Caco-2 (cell line): ENCODE data around the gene ROS1. TPM values are rescaled to one million over a fixed set of nuclear protein-coding genes. Genes with fewer than 3 reads are reported as not detected.

Experiments used
- BruUV-seq: library from RNA; stranded (reverse); fragments of 400-500 nt; replicated peaks from 2 replicates; lab custom pipeline; 2021; lab: Mats Ljungman, UMichigan
- CTCF ChIA-PET: fragments of 300-600 bp; sonication (Branson Sonifier 250); formaldehyde crosslinking; loops from one replicate; lab custom pipeline; 2022; ENCODE audit warnings: antibody characterized with exemption; lab: Charles Lee
- POLR2A ChIA-PET: fragments of 300-600 bp; sonication (Branson Sonifier 250); formaldehyde crosslinking; loops from one replicate; lab custom pipeline; 2022; ENCODE audit warnings: antibody characterized with exemption; lab: Charles Lee
- DNase-seq, 2 experiments: peaks; one replicate each; pipeline versions ENCODE4 v3.0.0 to v3.0.0-alpha.2; 2020 to 2022
- H3K27me3 ChIP-seq: replicated peaks from 2 replicates; pipeline ENCODE4 v1.6.0; 2011; ENCODE audit warnings: low read length; ENCODE audit not compliant: control insufficient read depth, insufficient read depth
- H3K36me3 ChIP-seq: 2 replicates; pipeline ENCODE4 v1.5.1; 2011; ENCODE audit warnings: low read length; ENCODE audit not compliant: control insufficient read depth, insufficient read depth
- H3K4me1 ChIP-seq: fragments of 250-450 bp; sonication (Bioruptor Pico); 2 replicates; pipeline ENCODE4 v1.5.1; 2020; ENCODE audit warnings: mild to moderate bottlenecking
- H3K4me3 ChIP-seq: 2 replicates; pipeline ENCODE4 v1.5.1; 2011; ENCODE audit warnings: low read depth, mild to moderate bottlenecking, control low read depth, low read length
- H3K9me3 ChIP-seq: fragments of 250-450 bp; sonication (Bioruptor Pico); 2 replicates; pipeline ENCODE4 v1.5.1; 2020; ENCODE audit warnings: mild to moderate bottlenecking, moderate library complexity
- H3K27ac Mint-ChIP-seq: one replicate; pipeline ENCODE4 v1.8.0; 2022; ENCODE audit warnings: mixed read lengths; ENCODE audit not compliant: unreplicated experiment
- H3K27me3 Mint-ChIP-seq: one replicate; pipeline ENCODE4 v1.8.0; 2022; ENCODE audit warnings: mixed read lengths; ENCODE audit not compliant: insufficient read depth, unreplicated experiment
- H3K36me3 Mint-ChIP-seq: one replicate; pipeline ENCODE4 v1.8.0; 2022; ENCODE audit warnings: mild to moderate bottlenecking, mixed read lengths; ENCODE audit not compliant: insufficient read depth, unreplicated experiment
- H3K4me1 Mint-ChIP-seq: one replicate; pipeline ENCODE4 v1.8.0; 2022; ENCODE audit warnings: low read depth, mixed read lengths; ENCODE audit not compliant: unreplicated experiment
- H3K4me3 Mint-ChIP-seq: one replicate; pipeline ENCODE4 v1.8.0; 2022; ENCODE audit warnings: mild to moderate bottlenecking, moderate library complexity, mixed read lengths; ENCODE audit not compliant: unreplicated experiment
- H3K9me3 Mint-ChIP-seq: one replicate; pipeline ENCODE4 v1.8.0; 2022; ENCODE audit warnings: mixed read lengths; ENCODE audit not compliant: unreplicated experiment
- CTCF ChIP-seq, 2 experiments: fragments of 200-600 bp in 1 of 2; IDR thresholded peaks; 1 replicate in 1 of 2; 2 replicates in 1 of 2; pipeline versions ENCODE4 v1.5.1 to v1.8.0; 2011 to 2022; ENCODE audit warnings: antibody characterized with exemption in 1 of 2, control low read depth in 1 of 2, inconsistent platforms in 1 of 2, low read depth in 1 of 2, low read length in 1 of 2, mild to moderate bottlenecking in 1 of 2, moderate library complexity in 1 of 2; ENCODE audit not compliant: insufficient read depth in 1 of 2, severe bottlenecking in 1 of 2, unreplicated experiment in 1 of 2
- intact Hi-C: fragments of 100-400 bp; cut with micrococcal nuclease; formaldehyde crosslinking; loops from one replicate; pipeline ENCODE4 v1.10.0; 2022; ENCODE audit not compliant: unreplicated experiment
- total RNA-seq: library from RNA; stranded (reverse); gene quantifications from 2 replicates; pipeline ENCODE4 v1.2.3, GENCODE V29; 2022

The ROS1 gene
- total RNA-seq, 1 experiment from 2014 or later, result 0.16 TPM

GRCh38 chr6:117459204-117459944, 33.6 kb upstream of the ROS1 start:
- no peak overlapping the region for H3K27ac Mint-ChIP-seq
- BruUV-seq, result no TSS peak
- Histone ChIP-seq H3K27me3 (no peaks in the 10 kb centered on the region), H3K4me3 (no peak overlapping the region), H3K36me3 (no peaks in the 10 kb centered on the region), H3K9me3 (no peaks in the 10 kb centered on the region), H3K4me1 (peaks cover 7% of the 10 kb centered on the region; the same call in 1 of the 2 replicates)
- intact Hi-C loops, result no loop called here
- H3K9me3 Mint-ChIP-seq, result no peaks in the 10 kb centered on the region
- ChIA-PET CTCF (no interaction called here), POLR2A (no interaction called here)
- peaks cover 6% of the 10 kb centered on the region for H3K36me3 Mint-ChIP-seq
- no peaks in the 10 kb centered on the region for H3K27me3 Mint-ChIP-seq
- TF ChIP-seq CTCF (IDR thresholded peaks at IDR 0.05; ENCODE audit: insufficient read depth in 1 of 2, low read depth in 1 of 2, low read length in 1 of 2, severe bottlenecking in 1 of 2, unreplicated experiment in 1 of 2), result no peak
- no peak overlapping the region for H3K4me3 Mint-ChIP-seq
- DNase-seq, result no peak
- H3K4me1 Mint-ChIP-seq, result peaks cover 20% of the 10 kb centered on the region

- Mint-ChIP-seq H3K27ac (no peak overlapping the region), H3K9me3 (no peaks in the 10 kb centered on the region)
- POLR2A ChIA-PET, result no interaction called here
Measured at GRCh38 chr6:117456998-117457397, 31.3 kb upstream of the ROS1 start.

GRCh38 chr6:117456250-117456649, 30.5 kb upstream of the ROS1 start:
- H3K27ac Mint-ChIP-seq, result no peak overlapping the region
- no peak for TF ChIP-seq CTCF (IDR thresholded peaks at IDR 0.05; ENCODE audit: insufficient read depth in 1 of 2, low read depth in 1 of 2, low read length in 1 of 2, severe bottlenecking in 1 of 2, unreplicated experiment in 1 of 2)
- H3K36me3 Mint-ChIP-seq, result no peaks in the 10 kb centered on the region
- no peaks in the 10 kb centered on the region for H3K27me3 Mint-ChIP-seq
- H3K36me3 ChIP-seq, result no peaks in the 10 kb centered on the region
- H3K4me1 Mint-ChIP-seq, result peaks cover 22% of the 10 kb centered on the region
- no peak overlapping the region for H3K4me3 ChIP-seq
- H3K4me3 Mint-ChIP-seq, result no peak overlapping the region
- no peak for DNase-seq
- peaks cover 7% of the 10 kb centered on the region; the same call in 1 of the 2 replicates for H3K4me1 ChIP-seq
- no peaks in the 10 kb centered on the region for H3K9me3 Mint-ChIP-seq
- no TSS peak for BruUV-seq
- intact Hi-C loops, result no loop called here
- no peaks in the 10 kb centered on the region for H3K9me3 ChIP-seq
- ChIA-PET CTCF (interaction anchor here (1.1 kb wide), 1 partner anchor 146 kb away, joined by 3 read pairs; the partner anchor contains the start of gene GOPC), POLR2A (no interaction called here)
- no peaks in the 10 kb centered on the region for H3K27me3 ChIP-seq

More at GRCh38 chr6:117456998-117457397, 31.3 kb upstream of the ROS1 start:
- no TSS peak for BruUV-seq
- Histone ChIP-seq H3K4me1 (peaks cover 7% of the 10 kb centered on the region; the same call in 1 of the 2 replicates), H3K36me3 (no peaks in the 10 kb centered on the region), H3K27me3 (no peaks in the 10 kb centered on the region), H3K9me3 (no peaks in the 10 kb centered on the region), H3K4me3 (no peak overlapping the region)
- H3K4me3 Mint-ChIP-seq, result no peak overlapping the region
- TF ChIP-seq CTCF (IDR thresholded peaks at IDR 0.05; ENCODE audit: insufficient read depth in 1 of 2, low read depth in 1 of 2, low read length in 1 of 2, severe bottlenecking in 1 of 2, unreplicated experiment in 1 of 2), result no peak
- intact Hi-C loops, result no loop called here
- H3K4me1 Mint-ChIP-seq, result peaks cover 20% of the 10 kb centered on the region
- H3K36me3 Mint-ChIP-seq, result peaks cover 2% of the 10 kb centered on the region
- no peaks in the 10 kb centered on the region for H3K27me3 Mint-ChIP-seq
- CTCF ChIA-PET, result interaction anchor here (1.1 kb wide), 1 partner anchor 145 kb away, joined by 3 read pairs; the partner anchor contains the start of gene GOPC
- DNase-seq, result no peak
